GM18505 (cell line): ENCODE data around the gene NDUFS6.

Experiments
- ATAC-seq: cut with Tn5 transposase; IDR thresholded peaks from one replicate; pipeline ENCODE4 v1.9.1; 2021; ENCODE audit not compliant: unreplicated experiment
- POLR2A ChIP-seq: IDR thresholded peaks from 4 replicates; pipeline ENCODE4 v1.6.1; 2011; ENCODE audit warnings: borderline replicate concordance; ENCODE audit not compliant: insufficient read depth, insufficient read length; ENCODE audit errors: extremely low read depth

Gene NDUFS6

GRCh38 chr5:1817261-1818043, 16.2 kb downstream of the NDUFS6 start:
- no peak for TF ChIP-seq POLR2A
- ATAC-seq: no peak

- no peak for ATAC-seq
- no peak for TF ChIP-seq POLR2A
These were observed 17.6 kb downstream of the NDUFS6 start for GRCh38 chr5:1818784-1819183.

- no peak for ATAC-seq
- no peak for TF ChIP-seq POLR2A
These were observed 18.3 kb downstream of the NDUFS6 start for GRCh38 chr5:1819458-1819857.

GRCh38 chr5:1820381-1820780, 19.2 kb downstream of the NDUFS6 start:
- ATAC-seq: no peak
- no peak for TF ChIP-seq POLR2A

- no peak for TF ChIP-seq POLR2A
- no peak for ATAC-seq
These were observed 19.7 kb downstream of the NDUFS6 start for GRCh38 chr5:1820926-1821325.

- ATAC-seq: no peak
- no peak for TF ChIP-seq POLR2A
These were observed 20.7 kb downstream of the NDUFS6 start for GRCh38 chr5:1821862-1822261.

- TF ChIP-seq POLR2A: no peak
- no peak for ATAC-seq
These were observed 22.3 kb downstream of the NDUFS6 start for GRCh38 chr5:1823381-1824034.

- no peak for ATAC-seq
- no peak for TF ChIP-seq POLR2A
These were observed 23.1 kb downstream of the NDUFS6 start for GRCh38 chr5:1824109-1824821.

GRCh38 chr5:1824903-1825841, 24.0 kb downstream of the NDUFS6 start:
- TF ChIP-seq POLR2A: no peak
- ATAC-seq: no peak

- ATAC-seq: no peak
- no peak for TF ChIP-seq POLR2A
These were observed 25.2 kb downstream of the NDUFS6 start for GRCh38 chr5:1826235-1826980.

GRCh38 chr5:1827025-1827885, 26.0 kb downstream of the NDUFS6 start:
- ATAC-seq: no peak
- TF ChIP-seq POLR2A: no peak
